Cardiac muscle cell (in vitro differentiated cells and primary cell): Measurements from ENCODE around the gene HHEX. TPM values are rescaled to one million over a fixed set of nuclear protein-coding genes. Genes with fewer than 3 reads are reported as not detected.
"Not testable (repeated sequence)": the region's sequence is repeated elsewhere in the genome, so short reads cannot be mapped to it uniquely, and the experiment has no call there.

ENCODE experiments used
- DNase-seq, 2 donors: peaks; one replicate each; pipeline versions ENCODE4 v3.0.0 to v3.0.0-alpha.2; 2010 to 2017; ENCODE audit warnings: low read depth in 1 of 2, low spot score in 1 of 2
- H3K27ac ChIP-seq: fragments of 200-600 bp; sonication (generic); 2 replicates; pipeline ENCODE4 v1.5.1; 2016
- H3K27me3 ChIP-seq: fragments of 200-600 bp; sonication (generic); 2 replicates; pipeline ENCODE4 v1.6.0; 2016; ENCODE audit warnings: control low read depth
- H3K36me3 ChIP-seq: fragments of 200-600 bp; sonication (generic); 2 replicates; pipeline ENCODE4 v1.5.1; 2016; ENCODE audit warnings: control low read depth
- H3K4me1 ChIP-seq: fragments of 200-600 bp; sonication (generic); 2 replicates; pipeline ENCODE4 v1.8.1; 2017; ENCODE audit warnings: low read depth, mild to moderate bottlenecking, mixed run types
- H3K4me3 ChIP-seq: fragments of 200-600 bp; sonication (generic); 2 replicates; pipeline ENCODE4 v1.5.1; 2016; ENCODE audit warnings: mild to moderate bottlenecking
- H3K9me3 ChIP-seq: fragments of 200-600 bp; sonication (generic); 2 replicates; pipeline ENCODE4 v1.5.1; 2017; ENCODE audit warnings: low read depth, mild to moderate bottlenecking, control low read depth
- CTCF ChIP-seq: IDR thresholded peaks from 2 replicates; pipeline ENCODE4 v1.5.1; 2012; ENCODE audit warnings: low read depth, mild to moderate bottlenecking, low read length
- polyA plus RNA-seq: library from polyadenylated mRNA; unstranded; fragments of >200 nt; fragmentation: Nextera tagmentation; extraction: Ambion mirVana; gene quantifications from 2 replicates; pipeline ENCODE4 v1.2.1, GENCODE V29; 2016
- total RNA-seq: library from RNA; depleted of rRNA; stranded (reverse); fragments of >200 nt; gene quantifications from 2 replicates; pipeline ENCODE4 v1.2.3, GENCODE V29; 2016

Gene HHEX
- total RNA-seq (0.32 and 0.89 TPM in 2 replicates), polyA plus RNA-seq (0.43 and 0.61 TPM in 2 replicates)

DNA sequence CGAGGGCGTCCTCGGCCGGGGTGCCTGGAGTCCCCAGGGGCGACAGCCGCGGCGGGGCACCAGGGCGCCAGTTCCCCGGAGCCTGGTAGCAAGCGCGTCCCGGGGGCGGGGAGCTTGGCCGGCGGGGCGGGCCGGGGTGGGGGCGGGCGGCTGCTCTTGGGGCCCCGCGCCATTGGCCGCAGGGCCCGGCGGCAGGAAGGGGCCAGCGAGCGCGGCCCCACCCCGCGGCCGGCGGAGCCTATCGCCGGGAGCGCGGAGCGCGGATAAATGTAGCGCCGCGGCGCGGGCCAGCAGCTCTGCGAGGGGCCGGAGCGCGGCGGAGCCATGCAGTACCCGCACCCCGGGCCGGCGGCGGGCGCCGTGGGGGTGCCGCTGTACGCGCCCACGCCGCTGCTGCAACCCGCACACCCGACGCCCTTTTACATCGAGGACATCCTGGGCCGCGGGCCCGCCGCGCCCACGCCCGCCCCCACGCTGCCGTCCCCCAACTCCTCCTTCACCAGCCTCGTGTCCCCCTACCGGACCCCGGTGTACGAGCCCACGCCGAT is at the start of gene HHEX:
TSS of gene HHEX (plus strand) at position 293 of the 548 bp plus-strand sequence. CDS start at position 325, 32 bp downstream.
- peaks cover 76% of the 10 kb centered on the region for H3K27me3 ChIP-seq
- peak within 1 kb of the TSS; percentile 25 for H3K4me3 ChIP-seq
- H3K36me3 ChIP-seq: no peaks in the 10 kb centered on the region
- DNase-seq: peak; percentile 52 to 83
- TF ChIP-seq CTCF: no peak
- H3K27ac ChIP-seq: no peak within 1 kb of the TSS
- no peaks in the 10 kb centered on the region for H3K4me1 ChIP-seq
- H3K9me3 ChIP-seq: no peaks in the 10 kb centered on the region

DNA sequence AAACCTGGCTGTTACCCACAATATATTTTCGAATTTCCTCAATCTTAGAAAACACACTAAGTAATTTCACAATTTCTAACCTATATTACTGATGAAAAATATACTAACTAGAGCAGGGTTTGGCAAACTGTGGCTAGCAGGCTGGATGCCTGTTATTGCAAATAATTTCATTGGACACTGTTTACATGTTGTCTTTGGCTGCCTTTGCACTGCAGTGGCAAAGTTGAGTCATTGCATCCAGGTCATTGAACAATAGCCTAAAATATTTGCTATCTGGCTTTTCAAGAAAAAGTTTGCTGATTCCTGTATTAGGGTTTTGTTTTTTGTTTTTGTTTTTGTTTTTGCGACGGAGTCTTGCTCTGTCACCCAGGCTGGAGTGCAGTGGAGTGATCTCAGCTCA is 49.6 kb upstream of the HHEX start:
- peak in 1 of 2 donors; percentile 77 for DNase-seq
- Histone ChIP-seq H3K4me3 (no peak overlapping the region), H3K27ac (no peak overlapping the region), H3K27me3 (no peaks in the 10 kb centered on the region), H3K4me1 (no peaks in the 10 kb centered on the region), H3K36me3 (peaks cover 13% of the 10 kb centered on the region), H3K9me3 (no peaks in the 10 kb centered on the region)
- TF ChIP-seq CTCF: peak; percentile 5

- H3K9me3 ChIP-seq: no peaks in the 10 kb centered on the region
- H3K27me3 ChIP-seq: no peaks in the 10 kb centered on the region
- H3K4me3 ChIP-seq: no peak overlapping the region
- no peak overlapping the region for H3K27ac ChIP-seq
- no peak for TF ChIP-seq CTCF
- peaks cover 11% of the 10 kb centered on the region for H3K36me3 ChIP-seq
- DNase-seq: no peak
- H3K4me1 ChIP-seq: no peaks in the 10 kb centered on the region
These were observed 48.3 kb upstream of the HHEX start for GRCh38 chr10:92641492-92641891.

DNA sequence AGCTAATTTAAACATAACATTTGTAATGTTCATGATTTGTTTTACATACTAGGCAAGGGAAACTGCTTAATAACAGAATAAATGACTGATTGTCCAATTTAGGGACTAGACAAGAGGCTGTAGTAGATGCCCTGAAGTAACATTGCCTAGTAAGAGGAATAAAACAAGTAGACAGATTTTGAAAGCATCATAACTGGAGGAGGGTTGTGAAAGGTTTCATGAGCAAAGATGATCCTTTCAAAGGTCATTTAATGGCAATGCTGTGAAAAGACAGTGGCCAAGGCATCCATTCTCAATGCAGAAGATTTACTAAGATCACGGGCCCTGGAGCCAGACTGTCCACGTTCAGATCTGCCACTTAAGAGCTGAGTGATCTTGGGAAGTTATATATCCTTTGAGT is 44.8 kb upstream of the HHEX start:
- no peaks in the 10 kb centered on the region for H3K9me3 ChIP-seq
- no peak overlapping the region for H3K4me3 ChIP-seq
- H3K27me3 ChIP-seq: no peaks in the 10 kb centered on the region
- H3K27ac ChIP-seq: no peak overlapping the region
- no peak for TF ChIP-seq CTCF
- H3K4me1 ChIP-seq: no peaks in the 10 kb centered on the region
- peaks cover 26% of the 10 kb centered on the region for H3K36me3 ChIP-seq
- no peak for DNase-seq

DNA sequence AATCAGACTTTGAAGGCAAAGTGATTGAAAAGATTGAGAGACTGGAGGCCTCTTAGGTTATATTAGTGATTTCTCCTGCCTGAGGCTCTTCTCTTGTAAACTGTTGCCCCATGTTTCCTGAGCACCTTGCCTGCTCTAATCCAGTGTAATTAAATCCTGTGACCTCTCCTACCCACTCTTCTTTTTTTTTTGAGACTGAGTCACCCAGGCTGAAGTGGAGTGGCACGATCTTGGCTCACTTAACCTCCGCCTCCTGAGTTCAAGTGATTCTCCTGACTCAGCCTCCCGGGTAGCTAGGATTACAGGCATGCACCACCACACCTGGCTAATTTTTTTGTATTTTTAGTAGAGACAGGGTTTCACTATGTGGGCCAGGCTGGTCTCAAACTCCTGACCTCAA is 38.9 kb upstream of the HHEX start:
- H3K27ac ChIP-seq, H3K4me3 ChIP-seq, DNase-seq, H3K4me1 ChIP-seq, H3K27me3 ChIP-seq, H3K9me3 ChIP-seq: not testable (repeated sequence)
- peaks cover 41% of the 10 kb centered on the region for H3K36me3 ChIP-seq

- H3K4me1 ChIP-seq: no peaks in the 10 kb centered on the region
- H3K27me3 ChIP-seq: no peaks in the 10 kb centered on the region
- no peak overlapping the region for H3K4me3 ChIP-seq
- peaks cover 16% of the 10 kb centered on the region for H3K36me3 ChIP-seq
- TF ChIP-seq CTCF: no peak
- H3K9me3 ChIP-seq: no peaks in the 10 kb centered on the region
- DNase-seq: no peak
- H3K27ac ChIP-seq: no peak overlapping the region
These were observed 34.3 kb upstream of the HHEX start for GRCh38 chr10:92655426-92655825.
